ENCODE measurements around the gene CPE.

DNA sequence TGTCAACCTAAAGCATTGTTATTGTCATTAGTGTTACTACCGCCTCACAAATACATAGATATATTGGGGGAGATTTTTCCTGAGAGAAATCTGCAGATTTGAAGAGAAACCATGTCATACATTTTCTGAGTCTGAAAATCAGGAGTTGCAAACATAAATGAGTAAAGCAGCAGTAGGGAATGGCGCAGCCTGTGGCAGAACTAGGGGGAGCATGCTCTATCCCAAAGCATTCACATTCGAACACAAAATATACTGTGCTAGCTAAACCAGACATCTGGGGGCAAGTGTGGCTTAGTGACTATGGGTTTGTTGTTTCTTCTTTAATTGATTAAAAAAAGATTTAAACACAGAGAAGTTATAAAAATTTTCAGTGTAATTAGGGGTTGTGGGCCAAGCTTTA, 83.2 kb downstream of the CPE start:
- TF ChIP-seq POLR2A (IDR thresholded peaks at IDR 0.05; ENCODE audit: low read depth, low read length) (no peak), MAZ (IDR thresholded peaks at IDR 0.05; ENCODE audit: borderline replicate concordance, low read depth, low read length) (no peak), RCOR1 (IDR thresholded peaks at IDR 0.05; ENCODE audit: insufficient replicate concordance, low read length) (no peak), CHD1 (IDR thresholded peaks at IDR 0.05; ENCODE audit: low read depth, low read length) (no peak), CEBPB (IDR thresholded peaks at IDR 0.05; ENCODE audit: low read depth, low read length) (no peak), BHLHE40 (IDR thresholded peaks at IDR 0.05; ENCODE audit: low read depth, low read length) (no peak)
- TF ChIP-seq, protein P1, sequence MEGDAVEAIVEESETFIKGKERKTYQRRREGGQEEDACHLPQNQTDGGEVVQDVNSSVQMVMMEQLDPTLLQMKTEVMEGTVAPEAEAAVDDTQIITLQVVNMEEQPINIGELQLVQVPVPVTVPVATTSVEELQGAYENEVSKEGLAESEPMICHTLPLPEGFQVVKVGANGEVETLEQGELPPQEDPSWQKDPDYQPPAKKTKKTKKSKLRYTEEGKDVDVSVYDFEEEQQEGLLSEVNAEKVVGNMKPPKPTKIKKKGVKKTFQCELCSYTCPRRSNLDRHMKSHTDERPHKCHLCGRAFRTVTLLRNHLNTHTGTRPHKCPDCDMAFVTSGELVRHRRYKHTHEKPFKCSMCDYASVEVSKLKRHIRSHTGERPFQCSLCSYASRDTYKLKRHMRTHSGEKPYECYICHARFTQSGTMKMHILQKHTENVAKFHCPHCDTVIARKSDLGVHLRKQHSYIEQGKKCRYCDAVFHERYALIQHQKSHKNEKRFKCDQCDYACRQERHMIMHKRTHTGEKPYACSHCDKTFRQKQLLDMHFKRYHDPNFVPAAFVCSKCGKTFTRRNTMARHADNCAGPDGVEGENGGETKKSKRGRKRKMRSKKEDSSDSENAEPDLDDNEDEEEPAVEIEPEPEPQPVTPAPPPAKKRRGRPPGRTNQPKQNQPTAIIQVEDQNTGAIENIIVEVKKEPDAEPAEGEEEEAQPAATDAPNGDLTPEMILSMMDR (conservative IDR thresholded peaks at IDR 0.05; ENCODE audit: low read depth, low read length): no peak
- TF ChIP-seq, protein P2, sequence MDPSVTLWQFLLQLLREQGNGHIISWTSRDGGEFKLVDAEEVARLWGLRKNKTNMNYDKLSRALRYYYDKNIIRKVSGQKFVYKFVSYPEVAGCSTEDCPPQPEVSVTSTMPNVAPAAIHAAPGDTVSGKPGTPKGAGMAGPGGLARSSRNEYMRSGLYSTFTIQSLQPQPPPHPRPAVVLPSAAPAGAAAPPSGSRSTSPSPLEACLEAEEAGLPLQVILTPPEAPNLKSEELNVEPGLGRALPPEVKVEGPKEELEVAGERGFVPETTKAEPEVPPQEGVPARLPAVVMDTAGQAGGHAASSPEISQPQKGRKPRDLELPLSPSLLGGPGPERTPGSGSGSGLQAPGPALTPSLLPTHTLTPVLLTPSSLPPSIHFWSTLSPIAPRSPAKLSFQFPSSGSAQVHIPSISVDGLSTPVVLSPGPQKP (IDR thresholded peaks at IDR 0.05; ENCODE audit: borderline replicate concordance, low read depth, low read length): no peak
